A549 treated with GW870086 at 1 μM for 4 hours (cell line): ENCODE measurements around the gene TKFC. TPM values are rescaled to one million over a fixed set of nuclear protein-coding genes. Genes with fewer than 3 reads are reported as not detected.

Experiments
- total RNA-seq: library from RNA; stranded (reverse); fragments of 200-300 nt; extraction: Qiagen RNA extraction; gene quantifications from 5 replicates; pipeline ENCODE4 v1.2.3, GENCODE V29; 2022; ENCODE audit warnings: low read depth

The TKFC gene
- 36.9 to 79.4 TPM (median 69.0 TPM) in 5 replicates for total RNA-seq

GRCh38 chr11:61332797-61333549 lies at the start of gene TKFC, which contains the start of gene DDB1:
Gene TKFC (plus strand): TSS chr11:61333228. CDS start chr11:61334729, 1,501 bp downstream.
Gene DDB1 (minus strand): TSS chr11:61333105. CDS start chr11:61332968, 137 bp downstream.

DNA sequence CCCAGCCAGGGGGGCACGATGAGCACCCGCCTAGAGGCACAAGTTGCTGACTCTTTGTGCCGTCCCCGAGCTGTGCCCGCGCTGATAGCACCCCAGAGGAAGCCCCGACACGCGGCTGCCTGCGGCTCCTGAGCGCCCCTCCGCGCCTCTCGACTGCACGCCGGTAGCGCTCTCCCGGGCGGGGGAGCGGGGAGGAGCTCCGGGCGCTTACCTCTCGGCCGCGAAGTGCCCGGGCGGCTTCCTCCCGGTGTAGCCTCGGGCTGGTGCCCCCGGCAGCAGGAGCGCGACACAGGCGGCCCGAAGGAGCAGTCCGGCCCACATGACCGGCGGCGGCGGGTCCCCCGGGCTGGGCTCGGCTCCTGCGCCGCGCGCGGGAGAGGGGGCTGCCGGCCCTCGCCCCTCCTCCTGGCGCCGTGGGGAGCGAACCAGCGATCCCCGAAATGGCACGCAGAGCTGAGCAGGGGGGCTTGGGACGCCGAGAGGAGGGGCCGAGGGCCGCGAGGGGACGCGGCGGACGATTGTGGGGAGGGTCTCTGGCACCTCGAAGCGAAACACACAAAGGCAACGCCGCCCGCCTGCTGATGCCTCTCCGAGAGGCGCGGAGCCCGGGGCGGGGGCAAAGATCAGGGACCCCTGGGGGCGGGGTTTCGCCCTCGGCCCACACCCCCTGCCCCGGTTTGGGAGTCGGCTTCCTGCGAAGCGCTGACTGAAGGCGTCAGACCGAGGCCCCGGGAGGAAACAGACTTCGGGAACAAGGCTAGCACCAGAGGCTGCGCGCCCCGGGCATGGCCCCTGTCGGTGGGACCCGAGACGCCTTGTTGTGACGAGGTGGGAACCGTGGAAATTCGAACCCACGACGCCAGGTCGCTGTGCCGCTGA lies 38.1 kb upstream of the TKFC start, which contains the start of gene VWCE:
Gene VWCE, minus strand, starts transcription at position 600 of the 879 bp plus-strand sequence. Its CDS starts 279 bp downstream, at position 321.

GRCh38 chr11:61361741-61362541 lies 28.9 kb downstream of the TKFC start, which contains the start of the genes CYB561A3 and TMEM138:
Gene CYB561A3 (minus strand): TSS chr11:61361882. CDS start chr11:61356713, 5,169 bp downstream.
Gene TMEM138 (plus strand): TSS chr11:61362374. CDS start chr11:61364391, 2,017 bp downstream.

Other genes starting within 250 kb of the TKFC start
- gene CD5, start 230.7 kb upstream of the TKFC start, total RNA-seq = not detected in 5 replicates
- 14.0 to 18.3 TPM (median 16.9 TPM) in 5 replicates for gene VPS37C, start 171.8 kb upstream of the TKFC start, total RNA-seq
- gene PGA3, start 129.7 kb upstream of the TKFC start, total RNA-seq = not detected in 5 replicates
- not detected in 5 replicates for gene PGA4, start 110.9 kb upstream of the TKFC start, total RNA-seq
- not detected in 5 replicates for gene PGA5, start 92.1 kb upstream of the TKFC start, total RNA-seq
- 0.61 to 0.90 TPM (median 0.68 TPM) in 5 replicates for gene VWCE, start 37.9 kb upstream of the TKFC start, total RNA-seq
- gene DDB1, start 123 bp upstream of the TKFC start, total RNA-seq = 162 to 166 TPM (median 163 TPM) in 5 replicates
- 33.9 to 46.9 TPM (median 45.0 TPM) in 5 replicates for gene CYB561A3, start 28.7 kb downstream of the TKFC start, total RNA-seq
- gene TMEM138, start 29.1 kb downstream of the TKFC start, total RNA-seq = 83.9 to 99.4 TPM (median 94.0 TPM) in 5 replicates
- 16.2 to 18.2 TPM (median 17.1 TPM) in 5 replicates for gene TMEM216, start 59.4 kb downstream of the TKFC start, total RNA-seq
- gene CPSF7, start 96.7 kb downstream of the TKFC start, total RNA-seq = 63.0 to 74.3 TPM (median 72.0 TPM) in 5 replicates
- 40.7 to 52.2 TPM (median 44.8 TPM) in 5 replicates for gene SDHAF2, start 96.9 kb downstream of the TKFC start, total RNA-seq
- 0.09 to 0.21 TPM (median 0.17 TPM) in 5 replicates for gene LRRC10B, start 175.5 kb downstream of the TKFC start, total RNA-seq
- 0.96 to 2.0 TPM (median 1.5 TPM) in 5 replicates for gene SYT7, start 247.8 kb downstream of the TKFC start, total RNA-seq